Body of pancreas (tissue), 4 donors: ENCODE results near the gene SETBP1. TPM values are rescaled to one million over a fixed set of nuclear protein-coding genes. Genes with fewer than 3 reads are reported as not detected.
A peak's percentile ranks its signal among the peaks of the same experiment; 100 is the strongest.

Experiments used
- ATAC-seq: fragments of 150-250 bp; one replicate; pipeline ENCODE4 v1.9.1; 2016
- DNase-seq, 4 donors: peaks; one replicate each; pipeline ENCODE4 v3.0.0-alpha.2; 2019
- H3K27ac ChIP-seq, 4 donors: fragments of 200-600 bp; sonication (generic); 1 replicate in 3 of 4; 2 replicates in 1 of 4; pipeline versions ENCODE4 v1.5.1 to v1.6.1; 2016 to 2019; ENCODE audit warnings: mild to moderate bottlenecking in 1 of 4, mixed read lengths in 1 of 4, moderate library complexity in 1 of 4
- H3K27me3 ChIP-seq, 2 donors: fragments of 200-600 bp; sonication (generic); one replicate each; pipeline ENCODE4 v1.6.0; 2016; ENCODE audit warnings: mild to moderate bottlenecking in 1 of 2
- H3K36me3 ChIP-seq, 2 donors: fragments of 200-600 bp; sonication (generic); replicated peaks in 1 of 2; 2 replicates each; pipeline ENCODE4 v1.5.1; 2016; ENCODE audit warnings: low read depth in 2 of 2; ENCODE audit not compliant: insufficient read depth in 1 of 2
- H3K4me1 ChIP-seq: fragments of 200-600 bp; sonication (generic); one replicate; pipeline ENCODE4 v1.6.0; 2016
- H3K4me3 ChIP-seq, 2 donors: fragments of 200-600 bp; sonication (generic); 1 replicate in 1 of 2; 2 replicates in 1 of 2; pipeline ENCODE4 v1.5.1; 2016 to 2019
- H3K9me3 ChIP-seq, 3 donors: fragments of 200-600 bp; sonication (generic); 1 replicate in 2 of 3; 2 replicates in 1 of 3; pipeline ENCODE4 v1.5.1; 2016
- CTCF ChIP-seq, 7 experiments: fragments of 450-650 bp in 4 of 7; fragments of 200-600 bp in 3 of 7; sonication (generic) in 3 of 7; IDR thresholded peaks; one replicate each; pipeline ENCODE4 v1.5.1; 2016 to 2019; ENCODE audit warnings: antibody characterized with exemption in 7 of 7
- POLR2A ChIP-seq, 3 donors: fragments of 450-650 bp; IDR thresholded peaks; one replicate each; pipeline ENCODE4 v1.6.1; 2016; ENCODE audit warnings: antibody characterized with exemption in 3 of 3, mild to moderate bottlenecking in 2 of 3
- WGBS, 2 donors: methylation state at CpG; one replicate each; pipeline ENCODE4 v1.1.5; 2017; 5-methylcytosine and 5-hydroxymethylcytosine counted together
- intact Hi-C: fragments of 100-400 bp; cut with DNase I; formaldehyde crosslinking; loops from one replicate; pipeline ENCODE4 v1.15.1; 2023
- total RNA-seq, 2 donors: library from RNA; depleted of rRNA; stranded (reverse); fragments of >200 nt; gene quantifications; one replicate each; pipeline ENCODE4 v1.1.0, GENCODE V29; 2016

SETBP1 gene
- total RNA-seq, 2 donors from 2014 or later: 23.6 to 37.2 TPM

DNA sequence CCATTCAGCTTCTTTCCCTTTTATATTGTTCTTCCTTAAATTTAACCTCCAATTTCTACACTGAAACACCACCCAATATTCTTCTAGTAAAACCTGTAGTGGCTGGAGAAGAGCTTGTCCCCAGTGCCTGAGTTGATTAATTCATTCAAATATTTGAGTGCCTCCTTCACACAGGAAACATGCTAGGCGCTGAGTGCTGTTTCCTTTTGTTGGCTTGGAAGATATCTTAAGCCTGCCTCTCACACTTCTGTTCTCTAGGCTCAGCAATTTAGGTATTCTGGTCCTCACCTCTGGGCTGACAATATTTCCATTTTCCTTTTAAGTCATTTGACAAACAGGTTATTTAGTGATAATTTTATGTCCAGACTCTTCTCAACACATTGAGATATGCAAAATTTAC is 185.4 kb downstream of the SETBP1 start:
- WGBS, 2 donors: 79 to 88% methylated on average over 1 of the region's 1 CpG
- no peak for ATAC-seq
- TF ChIP-seq POLR2A (IDR thresholded peaks at IDR 0.05) (no peak), CTCF (IDR thresholded peaks at IDR 0.05) (no peak)

GRCh38 chr18:44869533-44869932 is 188.8 kb downstream of the SETBP1 start:
- ATAC-seq: no peak
- peaks cover 25% of the 10 kb centered on the region for H3K4me1 ChIP-seq
- no peak overlapping the region for H3K4me3 ChIP-seq
- peak overlapping the region in 2 of 4 donors; percentile 28 to 55 for H3K27ac ChIP-seq
- H3K9me3 ChIP-seq: no peaks in the 10 kb centered on the region
- TF ChIP-seq CTCF (IDR thresholded peaks at IDR 0.05) (no peak), POLR2A (IDR thresholded peaks at IDR 0.05) (no peak)
- no peak for DNase-seq
- H3K27me3 ChIP-seq: no peaks in the 10 kb centered on the region
- intact Hi-C loops: no loop called here
- 60 to 64% methylated on average over 4 of the region's 4 CpGs for WGBS, 2 donors
- H3K36me3 ChIP-seq: no peaks in the 10 kb centered on the region

More for the DNA sequence above, 185.4 kb downstream of the SETBP1 start:
- intact Hi-C loops: no loop called here
- H3K9me3 ChIP-seq: no peaks in the 10 kb centered on the region
- H3K4me1 ChIP-seq: peaks cover 21% of the 10 kb centered on the region
- H3K36me3 ChIP-seq: no peaks in the 10 kb centered on the region
- no peaks in the 10 kb centered on the region for H3K27me3 ChIP-seq
- H3K27ac ChIP-seq: no peak overlapping the region
- H3K4me3 ChIP-seq: no peak overlapping the region
- no peak for DNase-seq

DNA sequence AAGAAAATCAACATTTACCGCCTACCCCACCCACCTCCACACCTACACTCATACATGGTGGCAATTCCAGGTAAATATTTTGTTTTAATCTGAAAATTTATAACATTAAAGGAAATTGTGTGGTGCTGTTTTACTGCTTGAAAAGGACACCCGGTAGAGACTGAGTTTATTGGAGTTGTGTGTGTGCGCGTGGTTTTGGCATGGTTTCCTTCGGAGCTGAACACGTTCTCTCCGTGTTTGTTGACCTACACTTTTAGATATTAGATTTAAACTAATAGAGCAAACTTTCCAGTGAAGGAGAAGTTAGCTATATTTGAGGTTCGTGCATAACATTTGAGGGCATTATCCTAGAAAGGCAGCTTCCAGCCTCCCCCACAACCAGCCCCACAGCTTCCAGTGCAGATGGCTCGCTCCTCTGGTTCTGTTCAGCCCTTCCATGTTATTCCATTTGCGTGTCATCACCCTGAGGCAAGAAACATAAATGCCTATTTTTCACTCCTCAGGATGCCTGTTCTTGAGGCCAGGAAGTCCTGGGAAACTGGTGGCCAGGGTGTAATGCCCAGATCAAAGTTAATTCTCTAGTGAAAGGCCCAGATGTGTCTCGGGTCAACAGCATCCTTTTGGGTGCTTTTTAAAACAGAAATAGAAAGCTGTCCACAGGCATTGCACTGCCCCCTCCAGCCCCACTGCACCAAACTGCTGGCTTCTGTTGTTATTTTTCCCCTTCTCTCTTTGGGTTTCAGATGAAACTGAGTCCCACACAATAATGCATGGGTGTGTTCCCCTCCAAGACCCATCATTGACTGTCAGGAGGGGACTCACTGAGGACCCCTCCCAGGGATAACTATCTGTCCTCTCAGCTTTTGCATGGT is 190.2 kb downstream of the SETBP1 start:
- Histone ChIP-seq H3K36me3 (no peaks in the 10 kb centered on the region), H3K9me3 (no peaks in the 10 kb centered on the region), H3K4me1 (peaks cover 27% of the 10 kb centered on the region), H3K27me3 (no peaks in the 10 kb centered on the region), H3K4me3 (no peak overlapping the region), H3K27ac (peak overlapping the region in 3 of 4 donors; percentile 26 to 55 (median 28))
- intact Hi-C loops: no loop called here
- peak in 1 of 4 donors; percentile 52 for DNase-seq
- 37 to 43% methylated on average over 11 of the region's 11 CpGs for WGBS, 2 donors
- ATAC-seq: peak; percentile 30
- no peak for TF ChIP-seq CTCF (IDR thresholded peaks at IDR 0.05)
- TF ChIP-seq POLR2A (IDR thresholded peaks at IDR 0.05): no peak

- H3K27ac ChIP-seq: peak overlapping the region in 3 of 4 donors; percentile 3 to 55 (median 31)
- peaks cover 36% of the 10 kb centered on the region for H3K4me1 ChIP-seq
- 39 to 40% methylated on average over 3 of the region's 3 CpGs for WGBS, 2 donors
- H3K9me3 ChIP-seq: no peaks in the 10 kb centered on the region
- ATAC-seq (no peak), DNase-seq (no peak)
- H3K4me3 ChIP-seq: no peak overlapping the region
- H3K36me3 ChIP-seq: no peaks in the 10 kb centered on the region
- intact Hi-C loops: no loop called here
- no peaks in the 10 kb centered on the region for H3K27me3 ChIP-seq
- TF ChIP-seq POLR2A (IDR thresholded peaks at IDR 0.05) (no peak), CTCF (IDR thresholded peaks at IDR 0.05) (no peak)
These were observed 191.1 kb downstream of the SETBP1 start for GRCh38 chr18:44871771-44872170.
